GM23338 (cell line): Measurements from ENCODE around the gene PPDPF.

Source experiments
- CREB1 ChIP-seq: fragments of 250-450 bp; sonication (Bioruptor Pico); IDR thresholded peaks from 2 replicates; pipeline ENCODE4 v1.5.0; 2020; ENCODE audit warnings: low read depth, mild to moderate bottlenecking, moderate library complexity
- EZH2 ChIP-seq: fragments of 200-600 bp; sonication (generic); IDR thresholded peaks from one replicate; pipeline ENCODE4 v1.8.0; 2017; ENCODE audit warnings: antibody characterized with exemption, mild to moderate bottlenecking, low read depth; ENCODE audit not compliant: unreplicated experiment
- EZH2phosphoT487 ChIP-seq: fragments of 200-600 bp; sonication (generic); IDR thresholded peaks from one replicate; pipeline ENCODE4 v1.8.1; 2018; ENCODE audit warnings: antibody characterized with exemption; ENCODE audit not compliant: unreplicated experiment
- JUNB ChIP-seq: IDR thresholded peaks from one replicate; pipeline ENCODE4 v1.6.1; 2016; ENCODE audit warnings: antibody characterized with exemption; ENCODE audit not compliant: unreplicated experiment
- NANOG ChIP-seq: IDR thresholded peaks from 2 replicates; pipeline ENCODE4 v1.6.1; 2016; ENCODE audit warnings: antibody characterized with exemption, borderline replicate concordance
- POLR2AphosphoS5 ChIP-seq: IDR thresholded peaks from 2 replicates; pipeline ENCODE4 v1.6.1; 2016; ENCODE audit warnings: antibody characterized with exemption, low read depth
- ZNF114 ChIP-seq: fragments of 250-450 bp; sonication (Bioruptor Pico); IDR thresholded peaks from 2 replicates; pipeline ENCODE4 v1.5.0; 2020; ENCODE audit warnings: mild to moderate bottlenecking, moderate library complexity
- ZNF331 ChIP-seq: fragments of 250-450 bp; sonication (Bioruptor Pico); IDR thresholded peaks from 2 replicates; pipeline ENCODE4 v1.5.0; 2020; ENCODE audit warnings: low read depth, mild to moderate bottlenecking, moderate library complexity
- TF ChIP-seq, protein P1 (sequence below), 2 experiments: fragments of 200-600 bp in 1 of 2; sonication (generic) in 1 of 2; conservative IDR thresholded peaks; 2 replicates each; pipeline versions ENCODE4 v1.5.1 to v1.6.1; 2016 to 2017; ENCODE audit warnings: antibody characterized with exemption in 2 of 2, low read depth in 2 of 2, mild to moderate bottlenecking in 2 of 2, moderate library complexity in 1 of 2
- TF ChIP-seq, protein P2 (sequence below): IDR thresholded peaks from one replicate; pipeline ENCODE4 v1.6.1; 2018; ENCODE audit warnings: antibody characterized with exemption; ENCODE audit not compliant: unreplicated experiment

DNA sequence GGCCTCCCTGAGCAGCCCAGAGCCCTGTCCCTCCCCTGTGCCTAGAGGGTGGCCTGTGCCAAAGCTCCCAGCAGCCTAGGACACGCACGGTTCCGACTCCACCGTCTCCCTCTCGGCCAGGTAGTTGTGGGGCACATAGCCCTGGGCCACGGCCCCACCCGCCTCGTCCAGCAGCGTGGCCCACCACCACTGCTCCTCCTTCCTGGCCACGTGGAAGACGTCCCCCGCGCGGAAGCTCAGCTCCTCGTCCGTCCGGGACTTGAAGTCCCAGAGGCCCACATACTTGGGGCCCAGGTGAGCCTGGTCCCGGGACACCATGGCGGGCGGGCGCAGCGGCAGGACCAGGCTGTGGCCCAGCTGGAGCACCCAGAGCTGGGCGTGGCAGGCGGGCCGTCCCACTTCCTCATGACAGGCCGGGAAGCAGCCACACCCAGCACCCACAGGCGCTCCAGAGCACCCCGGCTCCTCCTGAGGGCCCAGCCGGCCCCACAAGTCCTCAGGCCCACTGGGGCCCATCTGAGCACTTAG is 16.5 kb downstream of the PPDPF start, which contains the start of gene PTK6:
- TF ChIP-seq, protein P1, sequence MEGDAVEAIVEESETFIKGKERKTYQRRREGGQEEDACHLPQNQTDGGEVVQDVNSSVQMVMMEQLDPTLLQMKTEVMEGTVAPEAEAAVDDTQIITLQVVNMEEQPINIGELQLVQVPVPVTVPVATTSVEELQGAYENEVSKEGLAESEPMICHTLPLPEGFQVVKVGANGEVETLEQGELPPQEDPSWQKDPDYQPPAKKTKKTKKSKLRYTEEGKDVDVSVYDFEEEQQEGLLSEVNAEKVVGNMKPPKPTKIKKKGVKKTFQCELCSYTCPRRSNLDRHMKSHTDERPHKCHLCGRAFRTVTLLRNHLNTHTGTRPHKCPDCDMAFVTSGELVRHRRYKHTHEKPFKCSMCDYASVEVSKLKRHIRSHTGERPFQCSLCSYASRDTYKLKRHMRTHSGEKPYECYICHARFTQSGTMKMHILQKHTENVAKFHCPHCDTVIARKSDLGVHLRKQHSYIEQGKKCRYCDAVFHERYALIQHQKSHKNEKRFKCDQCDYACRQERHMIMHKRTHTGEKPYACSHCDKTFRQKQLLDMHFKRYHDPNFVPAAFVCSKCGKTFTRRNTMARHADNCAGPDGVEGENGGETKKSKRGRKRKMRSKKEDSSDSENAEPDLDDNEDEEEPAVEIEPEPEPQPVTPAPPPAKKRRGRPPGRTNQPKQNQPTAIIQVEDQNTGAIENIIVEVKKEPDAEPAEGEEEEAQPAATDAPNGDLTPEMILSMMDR (conservative IDR thresholded peaks at IDR 0.05; ENCODE audit: low read depth in 2 of 2): no peak
- TF ChIP-seq ZNF331 (CRISPR knock-in tag) (no peak), EZH2 (no peak), POLR2AphosphoS5 (no peak), EZH2phosphoT487 (no peak), NANOG (no peak), ZNF114 (no peak), JUNB (no peak), CREB1 (CRISPR knock-in tag) (no peak)
- TF ChIP-seq, protein P2, sequence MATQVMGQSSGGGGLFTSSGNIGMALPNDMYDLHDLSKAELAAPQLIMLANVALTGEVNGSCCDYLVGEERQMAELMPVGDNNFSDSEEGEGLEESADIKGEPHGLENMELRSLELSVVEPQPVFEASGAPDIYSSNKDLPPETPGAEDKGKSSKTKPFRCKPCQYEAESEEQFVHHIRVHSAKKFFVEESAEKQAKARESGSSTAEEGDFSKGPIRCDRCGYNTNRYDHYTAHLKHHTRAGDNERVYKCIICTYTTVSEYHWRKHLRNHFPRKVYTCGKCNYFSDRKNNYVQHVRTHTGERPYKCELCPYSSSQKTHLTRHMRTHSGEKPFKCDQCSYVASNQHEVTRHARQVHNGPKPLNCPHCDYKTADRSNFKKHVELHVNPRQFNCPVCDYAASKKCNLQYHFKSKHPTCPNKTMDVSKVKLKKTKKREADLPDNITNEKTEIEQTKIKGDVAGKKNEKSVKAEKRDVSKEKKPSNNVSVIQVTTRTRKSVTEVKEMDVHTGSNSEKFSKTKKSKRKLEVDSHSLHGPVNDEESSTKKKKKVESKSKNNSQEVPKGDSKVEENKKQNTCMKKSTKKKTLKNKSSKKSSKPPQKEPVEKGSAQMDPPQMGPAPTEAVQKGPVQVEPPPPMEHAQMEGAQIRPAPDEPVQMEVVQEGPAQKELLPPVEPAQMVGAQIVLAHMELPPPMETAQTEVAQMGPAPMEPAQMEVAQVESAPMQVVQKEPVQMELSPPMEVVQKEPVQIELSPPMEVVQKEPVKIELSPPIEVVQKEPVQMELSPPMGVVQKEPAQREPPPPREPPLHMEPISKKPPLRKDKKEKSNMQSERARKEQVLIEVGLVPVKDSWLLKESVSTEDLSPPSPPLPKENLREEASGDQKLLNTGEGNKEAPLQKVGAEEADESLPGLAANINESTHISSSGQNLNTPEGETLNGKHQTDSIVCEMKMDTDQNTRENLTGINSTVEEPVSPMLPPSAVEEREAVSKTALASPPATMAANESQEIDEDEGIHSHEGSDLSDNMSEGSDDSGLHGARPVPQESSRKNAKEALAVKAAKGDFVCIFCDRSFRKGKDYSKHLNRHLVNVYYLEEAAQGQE: no peak
